ENCODE data around the gene CLN3. TPM values are rescaled to one million over a fixed set of nuclear protein-coding genes. Genes with fewer than 3 reads are reported as not detected.
A peak's percentile ranks its signal among the peaks of the same experiment; 100 is the strongest.

CLN3 gene
- total and polyA plus RNA-seq, 2 of the 13 experiments (the other 11 are each of a cell fraction or from before 2014, with no cell fraction given): 23.4 to 46.8 TPM

GRCh38 chr16:28491230-28491969, 474 bp downstream of the CLN3 start (continued):
- TF ChIP-seq, protein P1, sequence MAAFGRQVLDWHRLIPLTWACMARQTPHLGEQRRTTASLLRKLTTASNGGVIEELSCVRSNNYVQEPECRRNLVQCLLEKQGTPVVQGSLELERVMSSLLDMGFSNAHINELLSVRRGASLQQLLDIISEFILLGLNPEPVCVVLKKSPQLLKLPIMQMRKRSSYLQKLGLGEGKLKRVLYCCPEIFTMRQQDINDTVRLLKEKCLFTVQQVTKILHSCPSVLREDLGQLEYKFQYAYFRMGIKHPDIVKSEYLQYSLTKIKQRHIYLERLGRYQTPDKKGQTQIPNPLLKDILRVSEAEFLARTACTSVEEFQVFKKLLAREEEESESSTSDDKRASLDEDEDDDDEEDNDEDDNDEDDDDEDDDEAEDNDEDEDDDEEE (CRISPR knock-in tag; IDR thresholded peaks at IDR 0.05): peak; percentile 78; the same call in 1 of the 2 replicates
- TF ChIP-seq HDAC1 (CRISPR knock-in tag; IDR thresholded peaks at IDR 0.05) (no peak; the same call in 1 of the 2 replicates), ZNF572 (CRISPR knock-in tag; IDR thresholded peaks at IDR 0.05) (peak; percentile 84), FOXJ3 (CRISPR knock-in tag; IDR thresholded peaks at IDR 0.05; ENCODE audit: borderline replicate concordance) (peak; percentile 23; the same call in 1 of the 2 replicates), ZNF121 (CRISPR knock-in tag; IDR thresholded peaks at IDR 0.05) (no peak), CHD2 (IDR thresholded peaks at IDR 0.05; ENCODE audit: low read depth, low read length) (no peak), SATB2 (CRISPR knock-in tag; IDR thresholded peaks at IDR 0.05) (no peak), IKZF1 (IDR thresholded peaks at IDR 0.05) (no peak), NFKBIZ (CRISPR knock-in tag; IDR thresholded peaks at IDR 0.05) (peak; percentile 19; the same call in 1 of the 2 replicates), HOXA7 (CRISPR knock-in tag; IDR thresholded peaks at IDR 0.05) (no peak), CSRNP1 (CRISPR knock-in tag; IDR thresholded peaks at IDR 0.05) (peak; percentile 74; the same call in 1 of the 2 replicates), ZNF263 (CRISPR knock-in tag; IDR thresholded peaks at IDR 0.05) (peak; percentile 44; the same call in 1 of the 2 replicates), RXRA (CRISPR knock-in tag; IDR thresholded peaks at IDR 0.05) (no peak), ZNF367 (CRISPR knock-in tag; IDR thresholded peaks at IDR 0.05; ENCODE audit: borderline replicate concordance) (0 out of 2 replicates have a peak, but pooled peaks have one; percentile 25), ZNF720 (CRISPR knock-in tag; IDR thresholded peaks at IDR 0.05) (no peak), ZNF552 (CRISPR knock-in tag; IDR thresholded peaks at IDR 0.05; ENCODE audit: borderline replicate concordance) (peak; percentile 25; the same call in 1 of the 2 replicates), ZNF558 (CRISPR knock-in tag; IDR thresholded peaks at IDR 0.05; ENCODE audit: borderline replicate concordance) (peak; percentile 74; the same call in 1 of the 2 replicates), ZBTB3 (CRISPR knock-in tag; IDR thresholded peaks at IDR 0.05; ENCODE audit: borderline replicate concordance, low read depth) (0 out of 2 replicates have a peak, but pooled peaks have one; percentile 32), ATF7 (IDR thresholded peaks at IDR 0.05) (no peak), ATF7 (CRISPR knock-in tag; IDR thresholded peaks at IDR 0.05) (peak; percentile 67; the same call in 1 of the 2 replicates)
- TF ChIP-seq, protein P2, sequence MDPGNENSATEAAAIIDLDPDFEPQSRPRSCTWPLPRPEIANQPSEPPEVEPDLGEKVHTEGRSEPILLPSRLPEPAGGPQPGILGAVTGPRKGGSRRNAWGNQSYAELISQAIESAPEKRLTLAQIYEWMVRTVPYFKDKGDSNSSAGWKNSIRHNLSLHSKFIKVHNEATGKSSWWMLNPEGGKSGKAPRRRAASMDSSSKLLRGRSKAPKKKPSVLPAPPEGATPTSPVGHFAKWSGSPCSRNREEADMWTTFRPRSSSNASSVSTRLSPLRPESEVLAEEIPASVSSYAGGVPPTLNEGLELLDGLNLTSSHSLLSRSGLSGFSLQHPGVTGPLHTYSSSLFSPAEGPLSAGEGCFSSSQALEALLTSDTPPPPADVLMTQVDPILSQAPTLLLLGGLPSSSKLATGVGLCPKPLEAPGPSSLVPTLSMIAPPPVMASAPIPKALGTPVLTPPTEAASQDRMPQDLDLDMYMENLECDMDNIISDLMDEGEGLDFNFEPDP (CRISPR knock-in tag; conservative IDR thresholded peaks at IDR 0.05): no peak
- TF ChIP-seq, protein P3, sequence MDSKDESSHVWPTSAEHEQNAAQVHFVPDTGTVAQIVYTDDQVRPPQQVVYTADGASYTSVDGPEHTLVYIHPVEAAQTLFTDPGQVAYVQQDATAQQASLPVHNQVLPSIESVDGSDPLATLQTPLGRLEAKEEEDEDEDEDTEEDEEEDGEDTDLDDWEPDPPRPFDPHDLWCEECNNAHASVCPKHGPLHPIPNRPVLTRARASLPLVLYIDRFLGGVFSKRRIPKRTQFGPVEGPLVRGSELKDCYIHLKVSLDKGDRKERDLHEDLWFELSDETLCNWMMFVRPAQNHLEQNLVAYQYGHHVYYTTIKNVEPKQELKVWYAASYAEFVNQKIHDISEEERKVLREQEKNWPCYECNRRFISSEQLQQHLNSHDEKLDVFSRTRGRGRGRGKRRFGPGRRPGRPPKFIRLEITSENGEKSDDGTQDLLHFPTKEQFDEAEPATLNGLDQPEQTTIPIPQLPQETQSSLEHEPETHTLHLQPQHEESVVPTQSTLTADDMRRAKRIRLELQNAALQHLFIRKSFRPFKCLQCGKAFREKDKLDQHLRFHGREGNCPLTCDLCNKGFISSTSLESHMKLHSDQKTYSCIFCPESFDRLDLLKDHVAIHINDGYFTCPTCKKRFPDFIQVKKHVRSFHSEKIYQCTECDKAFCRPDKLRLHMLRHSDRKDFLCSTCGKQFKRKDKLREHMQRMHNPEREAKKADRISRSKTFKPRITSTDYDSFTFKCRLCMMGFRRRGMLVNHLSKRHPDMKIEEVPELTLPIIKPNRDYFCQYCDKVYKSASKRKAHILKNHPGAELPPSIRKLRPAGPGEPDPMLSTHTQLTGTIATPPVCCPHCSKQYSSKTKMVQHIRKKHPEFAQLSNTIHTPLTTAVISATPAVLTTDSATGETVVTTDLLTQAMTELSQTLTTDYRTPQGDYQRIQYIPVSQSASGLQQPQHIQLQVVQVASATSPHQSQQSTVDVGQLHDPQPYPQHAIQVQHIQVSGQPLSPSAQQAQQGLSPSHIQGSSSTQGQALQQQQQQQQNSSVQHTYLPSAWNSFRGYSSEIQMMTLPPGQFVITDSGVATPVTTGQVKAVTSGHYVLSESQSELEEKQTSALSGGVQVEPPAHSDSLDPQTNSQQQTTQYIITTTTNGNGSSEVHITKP (CRISPR knock-in tag; IDR thresholded peaks at IDR 0.05; ENCODE audit: low read depth): no peak

Data from HepG2 (cell line).